ENCODE measurements around the gene UBE2F. TPM values are rescaled to one million over a fixed set of nuclear protein-coding genes. Genes with fewer than 3 reads are reported as not detected.

The UBE2F gene
- total and polyA plus RNA-seq, 2 donors (not counting 1 experiment from before 2014, with no cell fraction given), result 53.7 to 113 TPM

DNA sequence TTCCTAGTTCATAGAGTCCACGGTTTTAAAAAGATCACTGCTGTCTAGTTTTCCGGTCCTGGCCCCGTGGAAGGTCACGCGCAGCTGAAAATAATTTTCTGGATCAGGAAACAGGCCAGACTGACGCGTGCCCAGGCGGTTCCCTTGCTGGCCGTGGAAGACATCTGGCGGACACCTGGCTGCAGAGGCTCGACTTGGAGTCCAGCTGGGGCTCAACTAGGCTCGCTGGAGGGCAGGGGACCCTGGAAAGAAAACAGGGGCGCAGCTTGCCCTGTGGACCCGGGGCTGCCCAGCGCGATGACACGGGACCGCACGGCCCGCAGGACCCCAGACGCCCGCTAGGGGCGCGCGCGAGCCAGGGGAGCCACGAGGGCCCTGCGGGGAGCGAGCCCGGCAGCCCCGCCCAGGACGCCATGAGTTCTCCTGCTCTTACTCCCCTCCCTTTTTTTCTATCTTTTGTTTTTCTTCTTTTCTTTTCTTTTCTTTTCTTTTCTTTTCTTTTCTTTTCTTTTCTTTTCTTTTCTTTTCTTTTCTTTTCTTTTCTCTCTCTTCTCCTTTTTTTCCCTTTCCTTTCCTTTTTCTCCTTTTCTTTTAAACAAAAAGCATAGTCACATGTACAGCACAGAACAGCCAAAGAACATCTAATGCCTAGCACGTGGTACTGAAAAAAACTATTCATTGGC is 43.2 kb upstream of the UBE2F start:
- Histone ChIP-seq H3K27me3 (ENCODE audit: control insufficient read depth, insufficient read depth, low read length) (peaks cover 2% of the 10 kb centered on the region), H2AFZ (ENCODE audit: low read length) (peak overlapping the region; percentile 3), H3K27ac (ENCODE audit: insufficient read depth, low read length) (no peak overlapping the region), H3K79me2 (ENCODE audit: control insufficient read depth, insufficient read depth, low read length) (no peaks in the 10 kb centered on the region), H3K4me1 (ENCODE audit: control insufficient read depth, extremely low read depth, insufficient read depth, low read length) (no peaks in the 10 kb centered on the region), H3K4me2 (ENCODE audit: extremely low read depth, insufficient read depth, low read length) (peak overlapping the region; percentile 34), H3K9ac (ENCODE audit: insufficient read depth, low read length) (no peak overlapping the region), H4K20me1 (ENCODE audit: control insufficient read depth, extremely low read depth, insufficient read depth, low read length) (no peaks in the 10 kb centered on the region), H3K9me3 (ENCODE audit: control insufficient read depth, insufficient read depth, low read depth, low read length) (no peaks in the 10 kb centered on the region), H3K4me3 (replicated peaks in 1 of 4; ENCODE audit: control extremely low read depth in 1 of 4, insufficient read depth in 1 of 4, low read depth in 3 of 4, low read length in 4 of 4) (peak overlapping the region in 1 of 4 experiments; percentile 20), H3K36me3 (ENCODE audit: control insufficient read depth, insufficient read depth, low read length) (no peaks in the 10 kb centered on the region)
- peak; percentile 36 to 65 for DNase-seq (ENCODE audit: low read depth in 2 of 2)
- TF ChIP-seq, protein P1, sequence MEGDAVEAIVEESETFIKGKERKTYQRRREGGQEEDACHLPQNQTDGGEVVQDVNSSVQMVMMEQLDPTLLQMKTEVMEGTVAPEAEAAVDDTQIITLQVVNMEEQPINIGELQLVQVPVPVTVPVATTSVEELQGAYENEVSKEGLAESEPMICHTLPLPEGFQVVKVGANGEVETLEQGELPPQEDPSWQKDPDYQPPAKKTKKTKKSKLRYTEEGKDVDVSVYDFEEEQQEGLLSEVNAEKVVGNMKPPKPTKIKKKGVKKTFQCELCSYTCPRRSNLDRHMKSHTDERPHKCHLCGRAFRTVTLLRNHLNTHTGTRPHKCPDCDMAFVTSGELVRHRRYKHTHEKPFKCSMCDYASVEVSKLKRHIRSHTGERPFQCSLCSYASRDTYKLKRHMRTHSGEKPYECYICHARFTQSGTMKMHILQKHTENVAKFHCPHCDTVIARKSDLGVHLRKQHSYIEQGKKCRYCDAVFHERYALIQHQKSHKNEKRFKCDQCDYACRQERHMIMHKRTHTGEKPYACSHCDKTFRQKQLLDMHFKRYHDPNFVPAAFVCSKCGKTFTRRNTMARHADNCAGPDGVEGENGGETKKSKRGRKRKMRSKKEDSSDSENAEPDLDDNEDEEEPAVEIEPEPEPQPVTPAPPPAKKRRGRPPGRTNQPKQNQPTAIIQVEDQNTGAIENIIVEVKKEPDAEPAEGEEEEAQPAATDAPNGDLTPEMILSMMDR (conservative IDR thresholded peaks at IDR 0.05 in 1 of 2, IDR thresholded peaks at IDR 0.05 in 1 of 2; ENCODE audit: low read depth in 1 of 2, low read length in 2 of 2), result peak; percentile 71 to 80
- no peak for TF ChIP-seq EZH2 (IDR thresholded peaks at IDR 0.05; ENCODE audit: low read length, missing control alignments)

DNA sequence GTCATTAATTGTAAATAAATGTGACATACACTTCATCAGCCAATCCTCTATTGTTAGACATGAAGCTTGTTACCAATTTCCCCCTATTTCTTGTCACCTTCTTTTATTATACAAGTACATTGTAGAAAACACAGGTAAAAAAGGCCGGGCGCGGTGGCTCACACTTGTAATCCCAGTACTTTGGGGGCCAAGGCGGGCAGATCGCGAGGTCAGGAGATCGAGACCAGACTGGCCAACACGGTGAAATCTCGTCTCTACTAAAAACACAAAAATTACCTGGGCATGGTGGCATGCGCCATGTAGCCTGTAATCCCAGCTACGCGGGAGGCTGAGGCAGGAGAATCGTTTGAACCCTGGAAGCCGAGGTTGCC is 42.7 kb upstream of the UBE2F start:
- DNase-seq (ENCODE audit: low read depth in 2 of 2), result no peak
- no peaks in the 10 kb centered on the region for H4K20me1 ChIP-seq (ENCODE audit: control insufficient read depth, extremely low read depth, insufficient read depth, low read length)
- H2AFZ ChIP-seq (ENCODE audit: low read length), result no peak overlapping the region
- H3K4me3 ChIP-seq (replicated peaks in 1 of 4; ENCODE audit: control extremely low read depth in 1 of 4, insufficient read depth in 1 of 4, low read depth in 3 of 4, low read length in 4 of 4), result no peak overlapping the region
- no peak overlapping the region for H3K9ac ChIP-seq (ENCODE audit: insufficient read depth, low read length)
- H3K4me1 ChIP-seq (ENCODE audit: control insufficient read depth, extremely low read depth, insufficient read depth, low read length), result no peaks in the 10 kb centered on the region
- no peak for TF ChIP-seq EZH2 (IDR thresholded peaks at IDR 0.05; ENCODE audit: low read length, missing control alignments)
- TF ChIP-seq, protein P1 (conservative IDR thresholded peaks at IDR 0.05 in 1 of 2, IDR thresholded peaks at IDR 0.05 in 1 of 2; ENCODE audit: low read depth in 1 of 2, low read length in 2 of 2), result no peak
- no peak overlapping the region for H3K27ac ChIP-seq (ENCODE audit: insufficient read depth, low read length)
- peaks cover under 1% of the 10 kb centered on the region for H3K27me3 ChIP-seq (ENCODE audit: control insufficient read depth, insufficient read depth, low read length)
- H3K4me2 ChIP-seq (ENCODE audit: extremely low read depth, insufficient read depth, low read length), result no peak overlapping the region
- H3K36me3 ChIP-seq (ENCODE audit: control insufficient read depth, insufficient read depth, low read length), result no peaks in the 10 kb centered on the region
- H3K9me3 ChIP-seq (ENCODE audit: control insufficient read depth, insufficient read depth, low read depth, low read length), result no peaks in the 10 kb centered on the region
- H3K79me2 ChIP-seq (ENCODE audit: control insufficient read depth, insufficient read depth, low read length), result no peaks in the 10 kb centered on the region

GRCh38 chr2:237927135-237927534 is 39.7 kb upstream of the UBE2F start:
- no peak overlapping the region for H2AFZ ChIP-seq (ENCODE audit: low read length)
- peaks cover 7% of the 10 kb centered on the region for H3K4me1 ChIP-seq (ENCODE audit: control insufficient read depth, extremely low read depth, insufficient read depth, low read length)
- H3K36me3 ChIP-seq (ENCODE audit: control insufficient read depth, insufficient read depth, low read length), result no peaks in the 10 kb centered on the region
- no peaks in the 10 kb centered on the region for H3K79me2 ChIP-seq (ENCODE audit: control insufficient read depth, insufficient read depth, low read length)
- H3K9me3 ChIP-seq (ENCODE audit: control insufficient read depth, insufficient read depth, low read depth, low read length), result no peaks in the 10 kb centered on the region
- no peak overlapping the region for H3K4me2 ChIP-seq (ENCODE audit: extremely low read depth, insufficient read depth, low read length)
- no peaks in the 10 kb centered on the region for H3K27me3 ChIP-seq (ENCODE audit: control insufficient read depth, insufficient read depth, low read length)
- H3K9ac ChIP-seq (ENCODE audit: insufficient read depth, low read length), result no peak overlapping the region
- TF ChIP-seq EZH2 (IDR thresholded peaks at IDR 0.05; ENCODE audit: low read length, missing control alignments), result no peak
- H3K4me3 ChIP-seq (replicated peaks in 1 of 4; ENCODE audit: control extremely low read depth in 1 of 4, insufficient read depth in 1 of 4, low read depth in 3 of 4, low read length in 4 of 4), result no peak overlapping the region
- no peak overlapping the region for H3K27ac ChIP-seq (ENCODE audit: insufficient read depth, low read length)
- no peaks in the 10 kb centered on the region for H4K20me1 ChIP-seq (ENCODE audit: control insufficient read depth, extremely low read depth, insufficient read depth, low read length)
- DNase-seq (ENCODE audit: low read depth in 2 of 2), result no peak

Measured in fibroblast of lung (primary cell).